ENCODE data around the gene EXD3. TPM values are rescaled to one million over a fixed set of nuclear protein-coding genes. Genes with fewer than 3 reads are reported as not detected.

Gene EXD3
- total and polyA plus RNA-seq, 2 of the 13 experiments (the other 11 are each of a cell fraction or from before 2014, with no cell fraction given): 2.7 to 4.8 TPM

DNA sequence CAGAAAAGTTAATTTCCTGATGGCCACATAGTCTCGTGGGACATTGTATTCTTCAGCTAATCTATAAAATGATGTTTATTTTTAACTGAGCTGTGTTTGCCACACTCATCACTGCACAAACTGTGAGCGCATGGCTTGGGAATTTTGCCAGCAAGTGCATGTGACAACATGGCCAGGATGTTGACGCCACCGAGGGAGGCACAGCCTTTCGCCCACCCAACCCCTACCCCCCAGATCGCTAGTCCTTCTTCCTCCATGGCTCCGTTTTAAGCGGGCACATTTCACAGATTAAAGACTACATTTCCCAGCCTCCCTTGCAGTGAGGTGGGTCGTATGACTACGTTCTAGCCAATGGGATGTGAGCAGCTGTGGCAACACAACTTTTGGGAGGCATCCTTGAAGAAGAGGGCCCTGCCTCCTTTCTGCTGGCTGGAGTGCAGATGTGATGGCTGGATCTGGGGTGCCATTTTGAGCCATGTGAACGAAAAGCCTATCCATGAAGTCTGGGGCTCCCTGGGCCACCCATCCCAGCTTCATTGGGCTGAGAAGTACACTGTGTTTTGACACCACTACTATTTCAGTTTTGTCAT, 128.8 kb downstream of the EXD3 start:
- Histone ChIP-seq H3K9ac (ENCODE audit: insufficient read depth, low read depth, low read length) (peak overlapping the region; percentile 44), H3K36me3 (replicated peaks in 1 of 2; ENCODE audit: control insufficient read depth in 1 of 2, insufficient read depth in 2 of 2, low read length in 2 of 2) (no peaks in the 10 kb centered on the region), H3K9me3 (ENCODE audit: low read length) (no peaks in the 10 kb centered on the region), H2AFZ (ENCODE audit: low read length) (peak overlapping the region; percentile 33), H4K20me1 (ENCODE audit: insufficient read depth, low read length) (no peaks in the 10 kb centered on the region), H3K4me3 (replicated peaks in 1 of 3; ENCODE audit: insufficient read depth in 1 of 3, low read depth in 2 of 3, low read length in 3 of 3) (peak overlapping the region; percentile 47 to 67 (median 55)), H3K27ac (ENCODE audit: extremely low read length, insufficient read depth, low read length) (no peak overlapping the region), H3K4me2 (ENCODE audit: low read depth, low read length) (peak overlapping the region; percentile 80), H3K27me3 (ENCODE audit: control insufficient read depth in 1 of 2, insufficient read depth in 2 of 2, low read length in 2 of 2) (peaks cover 4 to 27% of the 10 kb centered on the region in 2 experiments; a peak in 4 of 5 replicates), H3K4me1 (ENCODE audit: insufficient read depth, low read length) (peaks cover 62% of the 10 kb centered on the region), H3K79me2 (ENCODE audit: insufficient read depth, low read length) (no peaks in the 10 kb centered on the region)
- FAIRE-seq (peak; percentile 76), DNase-seq (ENCODE audit: low spot score) (peak; percentile 80), ATAC-seq (peak; percentile 70)
- intact Hi-C loops (cut with micrococcal nuclease; ENCODE audit: unreplicated experiment) (no loop called here), in situ Hi-C loops (cut with HindIII; ENCODE audit: extremely low pct_ligation_motif_present, low pct_unique_long_range_greater_than_20kb) (loop anchor here (5.0 kb wide), 1 partner anchor 113 kb away; no protein-coding TSS in a partner anchor)
- no TSS peak for BruUV-seq (replicated peaks)
- CTCF ChIA-PET (ENCODE audit: low intra/inter-chr PET ratio, low total read pairs): no interaction called here
- POLR2A ChIA-PET: interaction anchor here (1.0 to 1.5 kb wide), 4 partner anchors 8 to 54 kb away, joined by 3 to 11 read pairs (median 5); partner anchors contain the start of genes NRARP, TOR4A and TUBB4B
- WGBS (ENCODE audit: low lambda C conversion rate): 3% methylated on average over 11 of the region's 11 CpGs
- 0 out of 2 replicates have a peak, but pooled peaks have one; percentile 22 for TF ChIP-seq ELF1 (CRISPR knock-in tag; IDR thresholded peaks at IDR 0.05)
- TF ChIP-seq, protein P1, sequence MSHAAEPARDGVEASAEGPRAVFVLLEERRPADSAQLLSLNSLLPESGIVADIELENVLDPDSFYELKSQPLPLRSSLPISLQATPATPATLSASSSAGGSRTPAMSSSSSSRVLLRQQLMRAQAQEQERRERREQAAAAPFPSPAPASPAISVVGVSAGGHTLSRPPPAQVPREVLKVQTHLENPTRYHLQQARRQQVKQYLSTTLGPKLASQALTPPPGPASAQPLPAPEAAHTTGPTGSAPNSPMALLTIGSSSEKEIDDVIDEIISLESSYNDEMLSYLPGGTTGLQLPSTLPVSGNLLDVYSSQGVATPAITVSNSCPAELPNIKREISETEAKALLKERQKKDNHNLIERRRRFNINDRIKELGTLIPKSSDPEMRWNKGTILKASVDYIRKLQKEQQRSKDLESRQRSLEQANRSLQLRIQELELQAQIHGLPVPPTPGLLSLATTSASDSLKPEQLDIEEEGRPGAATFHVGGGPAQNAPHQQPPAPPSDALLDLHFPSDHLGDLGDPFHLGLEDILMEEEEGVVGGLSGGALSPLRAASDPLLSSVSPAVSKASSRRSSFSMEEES (CRISPR knock-in tag; IDR thresholded peaks at IDR 0.05): peak; percentile 48
- TF ChIP-seq KLF16 (CRISPR knock-in tag; IDR thresholded peaks at IDR 0.05): 0 out of 4 replicates have a peak, but pooled peaks of 1 of the 2 experiments have one; percentile 27
- TF ChIP-seq, protein P2, sequence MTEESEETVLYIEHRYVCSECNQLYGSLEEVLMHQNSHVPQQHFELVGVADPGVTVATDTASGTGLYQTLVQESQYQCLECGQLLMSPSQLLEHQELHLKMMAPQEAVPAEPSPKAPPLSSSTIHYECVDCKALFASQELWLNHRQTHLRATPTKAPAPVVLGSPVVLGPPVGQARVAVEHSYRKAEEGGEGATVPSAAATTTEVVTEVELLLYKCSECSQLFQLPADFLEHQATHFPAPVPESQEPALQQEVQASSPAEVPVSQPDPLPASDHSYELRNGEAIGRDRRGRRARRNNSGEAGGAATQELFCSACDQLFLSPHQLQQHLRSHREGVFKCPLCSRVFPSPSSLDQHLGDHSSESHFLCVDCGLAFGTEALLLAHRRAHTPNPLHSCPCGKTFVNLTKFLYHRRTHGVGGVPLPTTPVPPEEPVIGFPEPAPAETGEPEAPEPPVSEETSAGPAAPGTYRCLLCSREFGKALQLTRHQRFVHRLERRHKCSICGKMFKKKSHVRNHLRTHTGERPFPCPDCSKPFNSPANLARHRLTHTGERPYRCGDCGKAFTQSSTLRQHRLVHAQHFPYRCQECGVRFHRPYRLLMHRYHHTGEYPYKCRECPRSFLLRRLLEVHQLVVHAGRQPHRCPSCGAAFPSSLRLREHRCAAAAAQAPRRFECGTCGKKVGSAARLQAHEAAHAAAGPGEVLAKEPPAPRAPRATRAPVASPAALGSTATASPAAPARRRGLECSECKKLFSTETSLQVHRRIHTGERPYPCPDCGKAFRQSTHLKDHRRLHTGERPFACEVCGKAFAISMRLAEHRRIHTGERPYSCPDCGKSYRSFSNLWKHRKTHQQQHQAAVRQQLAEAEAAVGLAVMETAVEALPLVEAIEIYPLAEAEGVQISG (CRISPR knock-in tag; IDR thresholded peaks at IDR 0.05): peak; percentile 51; the same call in 1 of the 2 replicates
- peak; percentile 88 for TF ChIP-seq NFYC (CRISPR knock-in tag; IDR thresholded peaks at IDR 0.05)
- TF ChIP-seq ZFY (CRISPR knock-in tag; IDR thresholded peaks at IDR 0.05): peak; percentile 31; the same call in 1 of the 2 replicates
- TF ChIP-seq THAP11 (CRISPR knock-in tag; IDR thresholded peaks at IDR 0.05): peak; percentile 98
- TF ChIP-seq, protein P3, sequence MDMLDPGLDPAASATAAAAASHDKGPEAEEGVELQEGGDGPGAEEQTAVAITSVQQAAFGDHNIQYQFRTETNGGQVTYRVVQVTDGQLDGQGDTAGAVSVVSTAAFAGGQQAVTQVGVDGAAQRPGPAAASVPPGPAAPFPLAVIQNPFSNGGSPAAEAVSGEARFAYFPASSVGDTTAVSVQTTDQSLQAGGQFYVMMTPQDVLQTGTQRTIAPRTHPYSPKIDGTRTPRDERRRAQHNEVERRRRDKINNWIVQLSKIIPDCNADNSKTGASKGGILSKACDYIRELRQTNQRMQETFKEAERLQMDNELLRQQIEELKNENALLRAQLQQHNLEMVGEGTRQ (IDR thresholded peaks at IDR 0.05; ENCODE audit: low read depth, low read length): peak; percentile 49
- TF ChIP-seq, protein P3 (CRISPR knock-in tag; IDR thresholded peaks at IDR 0.05; ENCODE audit: borderline replicate concordance): peak; percentile 84; the same call in 1 of the 2 replicates
- TF ChIP-seq IRX3 (CRISPR knock-in tag; IDR thresholded peaks at IDR 0.05; ENCODE audit: borderline replicate concordance, low read depth): no peak
- TF ChIP-seq, protein P4, sequence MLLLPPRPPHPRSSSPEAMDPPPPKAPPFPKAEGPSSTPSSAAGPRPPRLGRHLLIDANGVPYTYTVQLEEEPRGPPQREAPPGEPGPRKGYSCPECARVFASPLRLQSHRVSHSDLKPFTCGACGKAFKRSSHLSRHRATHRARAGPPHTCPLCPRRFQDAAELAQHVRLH (CRISPR knock-in tag; IDR thresholded peaks at IDR 0.05; ENCODE audit: borderline replicate concordance, low read depth): peak; percentile 53; the same call in 1 of the 2 replicates
- TF ChIP-seq, protein P5, sequence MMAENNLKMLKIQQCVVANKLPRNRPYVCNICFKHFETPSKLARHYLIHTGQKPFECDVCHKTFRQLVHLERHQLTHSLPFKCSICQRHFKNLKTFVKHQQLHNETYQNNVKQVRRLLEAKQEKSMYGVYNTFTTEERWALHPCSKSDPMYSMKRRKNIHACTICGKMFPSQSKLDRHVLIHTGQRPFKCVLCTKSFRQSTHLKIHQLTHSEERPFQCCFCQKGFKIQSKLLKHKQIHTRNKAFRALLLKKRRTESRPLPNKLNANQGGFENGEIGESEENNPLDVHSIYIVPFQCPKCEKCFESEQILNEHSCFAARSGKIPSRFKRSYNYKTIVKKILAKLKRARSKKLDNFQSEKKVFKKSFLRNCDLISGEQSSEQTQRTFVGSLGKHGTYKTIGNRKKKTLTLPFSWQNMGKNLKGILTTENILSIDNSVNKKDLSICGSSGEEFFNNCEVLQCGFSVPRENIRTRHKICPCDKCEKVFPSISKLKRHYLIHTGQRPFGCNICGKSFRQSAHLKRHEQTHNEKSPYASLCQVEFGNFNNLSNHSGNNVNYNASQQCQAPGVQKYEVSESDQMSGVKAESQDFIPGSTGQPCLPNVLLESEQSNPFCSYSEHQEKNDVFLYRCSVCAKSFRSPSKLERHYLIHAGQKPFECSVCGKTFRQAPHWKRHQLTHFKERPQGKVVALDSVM (CRISPR knock-in tag; IDR thresholded peaks at IDR 0.05): peak; percentile 64
- TF ChIP-seq KAT8 (CRISPR knock-in tag; IDR thresholded peaks at IDR 0.05): peak; percentile 42; the same call in 1 of the 2 replicates
